Endothelial cell of umbilical vein (primary cell): ENCODE results near the gene ZDHHC16. TPM values are rescaled to one million over a fixed set of nuclear protein-coding genes. Genes with fewer than 3 reads are reported as not detected.

Experiments used
- BruUV-seq: library from RNA; stranded (reverse); fragments of 400-500 nt; replicated peaks from 2 replicates; lab custom pipeline; 2021; lab: Mats Ljungman, UMichigan
- CTCF ChIA-PET: fragments of 300-600, 350-600 bp; sonication (Branson Sonifier 250); formaldehyde crosslinking; loops from one replicate; lab custom pipeline; 2021; ENCODE audit warnings: antibody characterized with exemption, inconsistent platforms; lab: Charles Lee
- POLR2A ChIA-PET: fragments of 300-600, 350-600 bp; sonication (Branson Sonifier 250); formaldehyde crosslinking; loops from one replicate; lab custom pipeline; 2021; ENCODE audit warnings: antibody characterized with exemption, inconsistent platforms; lab: Charles Lee
- DNase-seq: peaks from one replicate; pipeline ENCODE4 v3.0.0-alpha.2; 2011; ENCODE audit warnings: low read depth, low spot score
- FAIRE-seq: peaks from 2 replicates; lab custom pipeline; 2011; peaks lifted over from hg19 to GRCh38; lab: Jason Lieb, UNC
- H2AFZ ChIP-seq: 2 replicates; pipeline ENCODE4 v1.6.0; 2012; ENCODE audit warnings: low read depth, low read length, control low read depth, inconsistent platforms
- H3K27ac ChIP-seq: 2 replicates; pipeline ENCODE4 v1.5.1; 2011; ENCODE audit warnings: low read depth, mild to moderate bottlenecking, control low read depth, low read length, moderate library complexity; ENCODE audit not compliant: insufficient read depth
- H3K27me3 ChIP-seq, 2 experiments: 2 replicates each; pipeline versions ENCODE4 v1.6.0 to v1.6.1; 2011; ENCODE audit warnings: low read length in 2 of 2, mixed read lengths in 1 of 2; ENCODE audit not compliant: control insufficient read depth in 2 of 2, insufficient read depth in 2 of 2
- H3K36me3 ChIP-seq, 2 experiments: 2 replicates in 1 of 2; 3 replicates in 1 of 2; pipeline ENCODE4 v1.5.1; 2011; ENCODE audit warnings: low read length in 2 of 2, mild to moderate bottlenecking in 1 of 2, moderate library complexity in 1 of 2; ENCODE audit not compliant: control insufficient read depth in 2 of 2, insufficient read depth in 2 of 2; ENCODE audit errors: extremely low read depth in 1 of 2
- H3K4me1 ChIP-seq: 3 replicates; pipeline ENCODE4 v1.5.1; 2011; ENCODE audit warnings: mild to moderate bottlenecking, low read length; ENCODE audit not compliant: control insufficient read depth, insufficient read depth; ENCODE audit errors: extremely low read depth
- H3K4me2 ChIP-seq: 2 replicates; pipeline ENCODE4 v1.6.1; 2011; ENCODE audit warnings: low read length, control low read depth, mixed read lengths; ENCODE audit not compliant: insufficient read depth
- H3K4me3 ChIP-seq, 3 experiments: fragments of 200-600 bp in 1 of 3; sonication (generic), shearing (Covaris generic) in 1 of 3; replicated peaks in 1 of 3; 2 replicates each; pipeline ENCODE4 v1.5.1; 2011 to 2016; ENCODE audit warnings: control low read depth in 3 of 3, low read length in 3 of 3, mild to moderate bottlenecking in 2 of 3, inconsistent platforms in 1 of 3, low read depth in 1 of 3, moderate library complexity in 1 of 3; ENCODE audit not compliant: insufficient read depth in 1 of 3
- H3K79me2 ChIP-seq: 2 replicates; pipeline ENCODE4 v1.6.0; 2012; ENCODE audit warnings: low read length, inconsistent platforms; ENCODE audit not compliant: control insufficient read depth, insufficient read depth
- H3K9ac ChIP-seq: replicated peaks from 2 replicates; pipeline ENCODE3; 2011; ENCODE audit warnings: low read length, control low read depth; ENCODE audit not compliant: insufficient read depth; ENCODE audit errors: extremely low read depth
- H3K9me1 ChIP-seq: replicated peaks from 3 replicates; pipeline ENCODE4 v1.6.0; 2011; ENCODE audit warnings: mild to moderate bottlenecking, low read length; ENCODE audit not compliant: control insufficient read depth, insufficient read depth; ENCODE audit errors: extremely low read depth
- H3K9me3 ChIP-seq: replicated peaks from 2 replicates; pipeline ENCODE4 v1.5.1; 2012; ENCODE audit warnings: low read length, inconsistent platforms; ENCODE audit not compliant: control insufficient read depth, insufficient read depth
- H4K20me1 ChIP-seq: replicated peaks from 2 replicates; pipeline ENCODE3; 2011; ENCODE audit warnings: mild to moderate bottlenecking, low read length; ENCODE audit not compliant: control insufficient read depth, insufficient read depth; ENCODE audit errors: extremely low read depth
- CTCF ChIP-seq, 2 donors: IDR thresholded peaks; 1 replicate in 1 of 2; 2 replicates in 1 of 2; pipeline ENCODE4 v1.5.1; 2011; ENCODE audit warnings: low read length in 2 of 2, mild to moderate bottlenecking in 2 of 2, moderate library complexity in 2 of 2, control low read depth in 1 of 2, inconsistent platforms in 1 of 2, low read depth in 1 of 2; ENCODE audit not compliant: insufficient read depth in 1 of 2; ENCODE audit errors: extremely low read depth in 1 of 2
- EZH2 ChIP-seq: IDR thresholded peaks from 2 replicates; pipeline ENCODE4 v1.6.1; 2012; ENCODE audit warnings: borderline replicate concordance, low read depth, mild to moderate bottlenecking, moderate library complexity, low read length, inconsistent platforms; ENCODE audit not compliant: severe bottlenecking
- FOS ChIP-seq: IDR thresholded peaks from 2 replicates; pipeline ENCODE4 v1.6.1; 2011; ENCODE audit warnings: mild to moderate bottlenecking, low read length, moderate library complexity, borderline replicate concordance; ENCODE audit not compliant: insufficient read depth
- GATA2 ChIP-seq: IDR thresholded peaks from 2 replicates; pipeline ENCODE4 v1.7.0; 2011; ENCODE audit warnings: low read depth, mild to moderate bottlenecking, moderate library complexity, mixed read lengths, low read length; ENCODE audit not compliant: insufficient read length, insufficient read depth
- JUN ChIP-seq: IDR thresholded peaks from 2 replicates; pipeline ENCODE4 v1.6.1; 2011; ENCODE audit warnings: borderline replicate concordance, low read depth; ENCODE audit not compliant: insufficient read length, insufficient read depth
- MYC ChIP-seq: IDR thresholded peaks from one replicate; pipeline ENCODE4 v1.6.1; 2011; ENCODE audit warnings: mild to moderate bottlenecking, low read depth, low read length
- POLR2A ChIP-seq: IDR thresholded peaks from 2 replicates; pipeline ENCODE4 v1.6.1; 2012; ENCODE audit warnings: low read depth, mild to moderate bottlenecking, control low read depth, low read length
- POLR2AphosphoS5 ChIP-seq: IDR thresholded peaks from 2 replicates; pipeline ENCODE4 v1.6.1; 2012; ENCODE audit warnings: low read depth, mild to moderate bottlenecking, control low read depth, low read length, moderate library complexity; ENCODE audit not compliant: insufficient read depth
- dilution Hi-C: fragments of 300-500 bp; cut with MboI; formaldehyde crosslinking; loops from one replicate; pipeline ENCODE4 v1.15.0; 2019; ENCODE audit warnings: low sequenced_read_pairs; ENCODE audit not compliant: extremely low pct_ligation_motif_present
- intact Hi-C: fragments of 100-400 bp; cut with micrococcal nuclease; formaldehyde crosslinking; loops from one replicate; pipeline ENCODE4 v1.10.0; 2022
- polyA plus RNA-seq, 4 experiments: library from polyadenylated mRNA; depleted of rRNA in 3 of 4; stranded (reverse) in 3 of 4; unstranded in 1 of 4; fragments of >200 nt; gene quantifications; 2 replicates each; pipeline versions ENCODE4 v1.2.1 to v1.2.3, GENCODE V29; 2011 to 2012; ENCODE audit warnings: missing spikeins in 1 of 4
- total RNA-seq: library from RNA; stranded (reverse); gene quantifications from 2 replicates; pipeline ENCODE4 v1.2.3, GENCODE V29; 2021
- TF ChIP-seq, protein P1 (sequence below): IDR thresholded peaks from 2 replicates; pipeline ENCODE4 v1.6.1; 2011; ENCODE audit not compliant: insufficient read depth, insufficient read length

The ZDHHC16 gene
- total and polyA plus RNA-seq, 2 donors (not counting 3 experiments of a cell fraction or from before 2014, with no cell fraction given): 52.0 to 125 TPM

DNA sequence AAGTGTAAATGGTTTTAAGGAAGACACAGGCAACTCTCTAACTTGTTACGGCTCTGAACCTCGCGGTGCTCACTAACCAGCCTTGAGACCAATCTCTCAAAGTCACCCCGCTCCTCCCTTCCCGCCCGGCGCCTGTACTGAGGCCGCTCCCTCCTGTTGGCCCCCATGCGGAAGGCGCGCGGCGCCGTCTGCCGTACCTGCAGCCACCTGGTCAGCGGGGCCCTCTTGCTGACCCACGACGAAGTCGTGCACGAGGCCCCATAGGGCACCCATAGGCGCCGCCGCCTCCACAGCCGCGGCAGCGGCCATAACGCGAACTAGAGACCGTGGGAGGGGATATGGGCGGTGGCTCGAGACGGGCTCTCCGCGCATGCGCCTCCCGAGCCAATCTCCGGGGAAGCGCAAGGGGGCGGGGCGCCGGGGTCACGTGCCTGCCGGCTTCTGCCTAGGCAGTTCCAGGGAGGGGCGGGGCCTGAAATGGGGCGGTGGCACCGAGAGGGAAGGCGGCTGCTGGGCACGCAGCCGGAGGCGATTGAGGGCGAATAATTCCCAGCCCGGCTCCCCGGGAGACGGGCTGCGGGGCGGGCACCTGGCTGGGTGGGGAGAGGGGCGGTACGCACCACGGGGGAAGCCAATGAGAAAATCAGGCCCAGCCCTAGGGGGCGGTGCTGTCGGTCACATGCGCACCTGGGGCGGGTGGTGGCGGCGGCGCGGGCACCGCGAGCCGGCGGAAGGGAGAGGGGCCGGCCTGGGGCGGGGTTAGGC, 52.3 kb downstream of the ZDHHC16 start, which contains the start of gene MMS19:
MMS19 (minus strand) TSS at position 347 of the 765 bp plus-strand sequence; CDS start at position 309, 38 bp downstream.
- Histone ChIP-seq H2AFZ (peak within 1 kb of the TSS; percentile 55), H3K36me3 (no peaks in the 10 kb centered on the region), H3K79me2 (peaks cover 64% of the 10 kb centered on the region), H3K27ac (peak within 1 kb of the TSS; percentile 40), H3K4me1 (peaks cover 33% of the 10 kb centered on the region), H3K9me1 (no peaks in the 10 kb centered on the region), H3K9ac (peak within 1 kb of the TSS; percentile 66), H3K4me2 (peak within 1 kb of the TSS; percentile 86), H3K4me3 (peak within 1 kb of the TSS; percentile 70 to 93 (median 81)), H3K27me3 (no peaks in the 10 kb centered on the region), H4K20me1 (no peaks in the 10 kb centered on the region), H3K9me3 (no peaks in the 10 kb centered on the region)
- intact Hi-C loops: loop anchor here (1.0 to 10.0 kb wide), 7 partner anchors 10 to 237 kb away; partner anchors contain the start of genes AVPI1, PGAM1 and ZFYVE27
- ChIA-PET POLR2A (interaction anchor here (0.9 to 2.2 kb wide), 4 partner anchors 17 to 44 kb away, joined by 3 to 8 read pairs (median 3); no protein-coding TSS in a partner anchor), CTCF (interaction anchor here (0.6 to 3.5 kb wide), 13 partner anchors 8 to 114 kb away, joined by 3 to 37 read pairs (median 7); no protein-coding TSS in a partner anchor)
- TF ChIP-seq FOS (no peak), MYC (no peak), JUN (no peak), GATA2 (no peak), EZH2 (no peak), POLR2A (peak; percentile 69), POLR2AphosphoS5 (peak; percentile 18), CTCF (IDR thresholded peaks at IDR 0.05; ENCODE audit: extremely low read depth in 1 of 2, insufficient read depth in 1 of 2, low read depth in 1 of 2, low read length in 2 of 2) (no peak)
- TF ChIP-seq, protein P1, sequence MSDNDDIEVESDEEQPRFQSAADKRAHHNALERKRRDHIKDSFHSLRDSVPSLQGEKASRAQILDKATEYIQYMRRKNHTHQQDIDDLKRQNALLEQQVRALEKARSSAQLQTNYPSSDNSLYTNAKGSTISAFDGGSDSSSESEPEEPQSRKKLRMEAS: peak; percentile 78
- peak; percentile 95 for FAIRE-seq
- BruUV-seq: TSS peak; percentile 42
- dilution Hi-C loops: no loop called here
- DNase-seq: peak; percentile 99
